Measurements from ENCODE around the gene MAMDC2.

GRCh38 chr9:70046274-70047070 lies 2.8 kb downstream of the MAMDC2 start:
- TF ChIP-seq POLR2A (IDR thresholded peaks at IDR 0.05): no peak
- TF ChIP-seq CTCF (IDR thresholded peaks at IDR 0.05): no peak

Data from thyroid gland (tissue), 4 donors.